Liver (tissue), 3 donors: ENCODE results near the gene NIT2.

Source experiments
- ATF3 ChIP-seq: IDR thresholded peaks from 2 replicates; pipeline ENCODE4 v1.6.1; 2016; ENCODE audit warnings: antibody characterized with exemption
- CTCF ChIP-seq: fragments of 150-350 bp; IDR thresholded peaks from 2 replicates; pipeline ENCODE4 v1.5.1; 2017; ENCODE audit warnings: improper control_type of control experiment, low read depth, low read length; ENCODE audit not compliant: missing input control
- donor health status: healthy.
- donor health status: healthy.

GRCh38 chr3:100334488-100335351 lies at the start of gene NIT2:
- TF ChIP-seq CTCF, result no peak
- TF ChIP-seq ATF3, result no peak
